Measurements from ENCODE around the gene MZF1.

Gene MZF1

GRCh38 chr19:58549664-58550361 is 23.3 kb downstream of the MZF1 start:
- Histone ChIP-seq H3K9me3 (ENCODE audit: control insufficient read depth, insufficient read depth, low read depth, low read length) (no peaks in the 10 kb centered on the region), H3K36me3 (ENCODE audit: control insufficient read depth in 2 of 2, insufficient read depth in 1 of 2, low read length in 2 of 2) (peaks cover 40 to 89% of the 10 kb centered on the region in 2 experiments), H3K4me3 (ENCODE audit: low read depth, low read length) (no peak overlapping the region), H3K27ac (ENCODE audit: extremely low read depth, low read depth, low read length) (no peak overlapping the region), H3K4me1 (ENCODE audit: control insufficient read depth, insufficient read depth, low read length) (peaks cover 15% of the 10 kb centered on the region)
- ChIA-PET POLR2A (interaction anchor here (0.7 to 2.4 kb wide), 3 partner anchors 9 to 30 kb away, joined by 3 to 7 read pairs (median 4); partner anchors contain the start of genes UBE2M and ZBTB45), CTCF (no interaction called here)
- TF ChIP-seq ZNF221 (tag by site-specific recombination; IDR thresholded peaks at IDR 0.05; ENCODE audit: borderline replicate concordance), result no peak
- TF ChIP-seq ZNF157 (tag by site-specific recombination; IDR thresholded peaks at IDR 0.05), result peak; percentile 64
- TF ChIP-seq ZIC2 (tag by site-specific recombination; IDR thresholded peaks at IDR 0.05), result no peak
- TF ChIP-seq KLF8 (tag by site-specific recombination; IDR thresholded peaks at IDR 0.05), result no peak
- no peak for TF ChIP-seq ZNF843 (tag by site-specific recombination; IDR thresholded peaks at IDR 0.05)
- TF ChIP-seq ZBTB44 (tag by site-specific recombination; IDR thresholded peaks at IDR 0.05), result no peak
- TF ChIP-seq ZNF692 (tag by site-specific recombination; IDR thresholded peaks at IDR 0.05), result no peak
- no peak for TF ChIP-seq ZNF510 (tag by site-specific recombination; IDR thresholded peaks at IDR 0.05; ENCODE audit: insufficient replicate concordance)
- TF ChIP-seq ZNF837 (tag by site-specific recombination; IDR thresholded peaks at IDR 0.05), result no peak
- TF ChIP-seq SCRT2 (tag by site-specific recombination; IDR thresholded peaks at IDR 0.05), result peak; percentile 71
- TF ChIP-seq PRDM1 (tag by site-specific recombination; IDR thresholded peaks at IDR 0.05), result no peak
- TF ChIP-seq SALL2 (tag by site-specific recombination; IDR thresholded peaks at IDR 0.05; ENCODE audit: borderline replicate concordance), result no peak
- TF ChIP-seq KLF16 (tag by site-specific recombination; IDR thresholded peaks at IDR 0.05), result no peak
- TF ChIP-seq ZNF596 (tag by site-specific recombination; IDR thresholded peaks at IDR 0.05), result no peak
- no peak for TF ChIP-seq PATZ1 (tag by site-specific recombination; IDR thresholded peaks at IDR 0.05)
- TF ChIP-seq GLI2 (tag by site-specific recombination; IDR thresholded peaks at IDR 0.05; ENCODE audit: borderline replicate concordance, low read depth), result no peak

GRCh38 chr19:58548859-58549663 is 24.1 kb downstream of the MZF1 start:
- Histone ChIP-seq H3K4me1 (ENCODE audit: control insufficient read depth, insufficient read depth, low read length) (peaks cover 15% of the 10 kb centered on the region), H3K9me3 (ENCODE audit: control insufficient read depth, insufficient read depth, low read depth, low read length) (no peaks in the 10 kb centered on the region), H3K4me3 (ENCODE audit: low read depth, low read length) (no peak overlapping the region), H3K27ac (ENCODE audit: extremely low read depth, low read depth, low read length) (no peak overlapping the region), H3K36me3 (ENCODE audit: control insufficient read depth in 2 of 2, insufficient read depth in 1 of 2, low read length in 2 of 2) (peaks cover 40 to 89% of the 10 kb centered on the region in 2 experiments)
- POLR2A ChIA-PET, result interaction anchor here (0.7 to 2.4 kb wide), 3 partner anchors 10 to 29 kb away, joined by 3 to 7 read pairs (median 4); partner anchors contain the start of genes UBE2M and ZBTB45
- CTCF ChIA-PET, result no interaction called here
- TF ChIP-seq GLI4 (tag by site-specific recombination; IDR thresholded peaks at IDR 0.05), result no peak
- TF ChIP-seq ZNF629 (tag by site-specific recombination; IDR thresholded peaks at IDR 0.05), result no peak
- no peak for TF ChIP-seq YY2 (tag by site-specific recombination; IDR thresholded peaks at IDR 0.05)
- TF ChIP-seq ZNF211 (tag by site-specific recombination; IDR thresholded peaks at IDR 0.05; ENCODE audit: low read depth), result no peak
- TF ChIP-seq ZNF707 (tag by site-specific recombination; IDR thresholded peaks at IDR 0.05), result no peak
- TF ChIP-seq ZBTB11 (tag by site-specific recombination; conservative IDR thresholded peaks at IDR 0.05; ENCODE audit: low read depth), result no peak
- no peak for TF ChIP-seq SALL2 (tag by site-specific recombination; IDR thresholded peaks at IDR 0.05; ENCODE audit: borderline replicate concordance)
